Natural killer cell (primary cell): Measurements from ENCODE around the gene ASTN2. TPM values are rescaled to one million over a fixed set of nuclear protein-coding genes. Genes with fewer than 3 reads are reported as not detected.

ENCODE experiments used
- ATAC-seq, 3 donors: fragments of 150-1000 bp in 2 of 3; fragments of 200-7000 bp in 1 of 3; cut with Tn5 transposase; 1 replicate in 1 of 3; 2 replicates in 2 of 3; pipeline ENCODE4 v1.10.0; 2021; ENCODE audit warnings: mild to moderate bottlenecking in 2 of 3, moderate library complexity in 2 of 3
- DNase-seq, 2 donors: peaks; one replicate each; pipeline versions ENCODE4 v3.0.0 to v3.0.0-alpha.2; 2013 to 2021; ENCODE audit warnings: mixed read lengths in 1 of 2
- H3K27ac ChIP-seq: one replicate; pipeline ENCODE4 v1.5.1; 2013; ENCODE audit warnings: mild to moderate bottlenecking, low read length
- H3K27me3 ChIP-seq: one replicate; pipeline ENCODE4 v1.6.1; 2013; ENCODE audit warnings: low read length; ENCODE audit not compliant: control insufficient read depth, insufficient read depth
- H3K36me3 ChIP-seq: one replicate; pipeline ENCODE4 v1.6.1; 2013; ENCODE audit warnings: low read length; ENCODE audit not compliant: control insufficient read depth, insufficient read depth
- H3K4me1 ChIP-seq: one replicate; pipeline ENCODE4 v1.6.1; 2013; ENCODE audit warnings: low read length; ENCODE audit not compliant: control insufficient read depth, insufficient read depth
- H3K4me3 ChIP-seq: one replicate; pipeline ENCODE4 v1.5.1; 2013; ENCODE audit warnings: low read length
- H3K9me3 ChIP-seq: one replicate; pipeline ENCODE4 v1.6.1; 2013; ENCODE audit warnings: low read length; ENCODE audit not compliant: control insufficient read depth, insufficient read depth
- H3K27ac Mint-ChIP-seq, 2 donors: one replicate each; pipeline ENCODE4 v1.8.0; 2022; ENCODE audit warnings: mild to moderate bottlenecking in 2 of 2, mixed read lengths in 2 of 2, moderate library complexity in 1 of 2
- H3K27me3 Mint-ChIP-seq, 2 donors: one replicate each; pipeline ENCODE4 v1.8.0; 2022; ENCODE audit warnings: low read depth in 2 of 2, mixed read lengths in 2 of 2
- H3K36me3 Mint-ChIP-seq: one replicate; pipeline ENCODE4 v1.8.0; 2022; ENCODE audit warnings: mixed read lengths
- H3K4me1 Mint-ChIP-seq, 2 donors: one replicate each; pipeline ENCODE4 v1.8.0; 2022; ENCODE audit warnings: mixed read lengths in 2 of 2
- H3K4me3 Mint-ChIP-seq: one replicate; pipeline ENCODE4 v1.8.0; 2022; ENCODE audit warnings: mild to moderate bottlenecking, moderate library complexity, mixed read lengths
- H3K9me3 Mint-ChIP-seq, 2 donors: one replicate each; pipeline ENCODE4 v1.8.0; 2022; ENCODE audit warnings: mixed read lengths in 2 of 2
- CTCF ChIP-seq: fragments of 200-600 bp; IDR thresholded peaks from one replicate; pipeline ENCODE4 v1.8.0; 2022; ENCODE audit warnings: antibody characterized with exemption
- WGBS: methylation state at CpG from one replicate; pipeline ENCODE4 v1.1.7; 2013; ENCODE audit warnings: missing lambda C conversion rate; ENCODE audit not compliant: insufficient coverage; 5-methylcytosine and 5-hydroxymethylcytosine counted together
- intact Hi-C: fragments of 100-400 bp; cut with micrococcal nuclease; formaldehyde crosslinking; loops from one replicate; pipeline ENCODE4 v1.14.2; 2022
- total RNA-seq, 4 donors: library from RNA; stranded (reverse); fragments of 120-200 nt in 1 of 4; gene quantifications; one replicate each; pipeline versions ENCODE4 v1.2.3 to v1.2.4, GENCODE V29; 2013 to 2022

Gene ASTN2
- total RNA-seq, 3 donors from 2014 or later (not counting 1 experiment from before 2014, with no cell fraction given) = 3.0 to 3.5 (median 3.2) TPM

- Mint-ChIP-seq H3K4me1 (no peaks in the 10 kb centered on the region), H3K36me3 (no peaks in the 10 kb centered on the region), H3K27ac (no peak overlapping the region), H3K4me3 (no peak overlapping the region), H3K9me3 (peaks cover 3 to 4% of the 10 kb centered on the region in 2 donors), H3K27me3 (peaks cover 0 to 3% of the 10 kb centered on the region in 2 donors)
- H3K4me1 ChIP-seq = no peaks in the 10 kb centered on the region
- intact Hi-C loops = no loop called here
- no peaks in the 10 kb centered on the region for H3K36me3 ChIP-seq
- no peak for TF ChIP-seq CTCF
- H3K27ac ChIP-seq = no peak overlapping the region
- no peaks in the 10 kb centered on the region for H3K27me3 ChIP-seq
- H3K4me3 ChIP-seq = no peak overlapping the region
- no peak for DNase-seq
- H3K9me3 ChIP-seq = no peaks in the 10 kb centered on the region
- no peak for ATAC-seq
- WGBS = 75% methylated on average over 3 of the region's 3 CpGs
Measured at GRCh38 chr9:117427357-117427913, 12.6 kb upstream of the ASTN2 start.

GRCh38 chr9:117425566-117425965 is 10.7 kb upstream of the ASTN2 start:
- H3K9me3 ChIP-seq = no peaks in the 10 kb centered on the region
- WGBS = 81% methylated on average over 3 of the region's 3 CpGs
- no peaks in the 10 kb centered on the region for H3K4me1 ChIP-seq
- TF ChIP-seq CTCF = no peak
- no peaks in the 10 kb centered on the region for H3K36me3 ChIP-seq
- Mint-ChIP-seq H3K4me1 (no peaks in the 10 kb centered on the region), H3K27ac (no peak overlapping the region), H3K4me3 (no peak overlapping the region), H3K36me3 (no peaks in the 10 kb centered on the region), H3K9me3 (peaks cover 3 to 4% of the 10 kb centered on the region in 2 donors), H3K27me3 (peaks cover 0 to 3% of the 10 kb centered on the region in 2 donors)
- ATAC-seq (no peak), DNase-seq (no peak)
- intact Hi-C loops = no loop called here
- no peak overlapping the region for H3K27ac ChIP-seq
- no peak overlapping the region for H3K4me3 ChIP-seq
- no peaks in the 10 kb centered on the region for H3K27me3 ChIP-seq

GRCh38 chr9:117424291-117424690 is 9.4 kb upstream of the ASTN2 start:
- H3K27ac Mint-ChIP-seq = no peak overlapping the region
- H3K4me3 Mint-ChIP-seq = no peak overlapping the region
- no peaks in the 10 kb centered on the region for H3K4me1 ChIP-seq
- no peaks in the 10 kb centered on the region for H3K27me3 ChIP-seq
- intact Hi-C loops = no loop called here
- WGBS = no CpG with 5 or more reads among the region's 1 CpG
- peaks cover 3 to 4% of the 10 kb centered on the region in 2 donors for H3K9me3 Mint-ChIP-seq
- ATAC-seq (no peak), DNase-seq (no peak)
- no peak overlapping the region for H3K4me3 ChIP-seq
- no peaks in the 10 kb centered on the region for H3K4me1 Mint-ChIP-seq
- no peak overlapping the region for H3K27ac ChIP-seq
- H3K9me3 ChIP-seq = no peaks in the 10 kb centered on the region
- H3K36me3 Mint-ChIP-seq = no peaks in the 10 kb centered on the region
- TF ChIP-seq CTCF = no peak
- peaks cover 0 to 3% of the 10 kb centered on the region in 2 donors for H3K27me3 Mint-ChIP-seq
- H3K36me3 ChIP-seq = no peaks in the 10 kb centered on the region

GRCh38 chr9:117418111-117418510 is 3.3 kb upstream of the ASTN2 start:
- Histone ChIP-seq H3K36me3 (no peaks in the 10 kb centered on the region), H3K9me3 (no peaks in the 10 kb centered on the region), H3K27ac (no peak overlapping the region), H3K4me1 (peaks cover 3% of the 10 kb centered on the region), H3K27me3 (peaks cover 23% of the 10 kb centered on the region), H3K4me3 (no peak overlapping the region)
- no peaks in the 10 kb centered on the region for H3K4me1 Mint-ChIP-seq
- H3K36me3 Mint-ChIP-seq = no peaks in the 10 kb centered on the region
- TF ChIP-seq CTCF = no peak
- WGBS = 67% methylated on average over 1 of the region's 1 CpG
- intact Hi-C loops = no loop called here
- DNase-seq = no peak
- H3K4me3 Mint-ChIP-seq = no peak overlapping the region
- H3K9me3 Mint-ChIP-seq = peaks cover 0 to under 1% of the 10 kb centered on the region in 2 donors
- ATAC-seq = no peak
- no peak overlapping the region for H3K27ac Mint-ChIP-seq
- H3K27me3 Mint-ChIP-seq = peaks cover 7 to 8% of the 10 kb centered on the region in 2 donors
